HCT116 (cell line): Measurements from ENCODE around the gene FOS. TPM values are rescaled to one million over a fixed set of nuclear protein-coding genes. Genes with fewer than 3 reads are reported as not detected.

Source experiments
- ATAC-seq: fragments of 200-7000 bp; cut with Tn5 transposase; 2 replicates; pipeline ENCODE4 v1.9.1; 2020; ENCODE audit warnings: mild to moderate bottlenecking, moderate library complexity
- BruUV-seq: library from RNA; stranded (reverse); fragments of 400-500 nt; replicated peaks from 2 replicates; lab custom pipeline; 2021; lab: Mats Ljungman, UMichigan
- CTCF ChIA-PET: fragments of 300-600 bp; sonication (Branson Sonifier 250); formaldehyde crosslinking; loops from one replicate; lab custom pipeline; 2021; ENCODE audit warnings: antibody characterized with exemption; lab: Charles Lee
- POLR2A ChIA-PET: fragments of 300-600, 350-600 bp; sonication (Branson Sonifier 250); formaldehyde crosslinking; loops from one replicate; lab custom pipeline; 2021; ENCODE audit warnings: antibody characterized with exemption; lab: Charles Lee
- RAD21 ChIA-PET, 2 experiments: fragments of 300-600 bp; sonication (Branson Sonifier 250); formaldehyde crosslinking; loops; one replicate each; lab custom pipeline; 2023; ENCODE audit warnings: low total read pairs in 2 of 2; ENCODE audit not compliant: uncharacterized antibody in 2 of 2, unreplicated experiment in 2 of 2, low non-redundant PET in 1 of 2; lab: Charles Lee
- DNase-seq: peaks from one replicate; pipeline ENCODE4 v3.0.0-alpha.2; 2010; ENCODE audit warnings: low read depth, low spot score
- H2AFZ ChIP-seq: fragments of 200-600 bp; shearing (Covaris generic), sonication (generic); 2 replicates; pipeline ENCODE4 v1.6.1; 2017; ENCODE audit warnings: low read depth, mixed run types, mixed read lengths, antibody characterized with exemption, low read length; ENCODE audit not compliant: poor library complexity, severe bottlenecking
- H3K27ac ChIP-seq: 2 replicates; pipeline ENCODE4 v1.5.1; 2012; ENCODE audit warnings: low read depth, low read length
- H3K27me3 ChIP-seq: fragments of 200-600 bp; sonication (generic); 2 replicates; pipeline ENCODE4 v1.6.1; 2016; ENCODE audit warnings: mixed run types, low read length, mixed read lengths; ENCODE audit not compliant: insufficient read depth
- H3K36me3 ChIP-seq, 2 experiments: fragments of 200-500 bp in 1 of 2; fragments of 200-600 bp in 1 of 2; sonication (Bioruptor generic) in 1 of 2; sonication (generic) in 1 of 2; 2 replicates each; pipeline versions ENCODE4 v1.5.1 to v1.6.1; 2014 to 2016; ENCODE audit warnings: low read length in 2 of 2, inconsistent platforms in 1 of 2, mixed read lengths in 1 of 2, mixed run types in 1 of 2; ENCODE audit not compliant: insufficient read depth in 2 of 2, control insufficient read depth in 1 of 2
- H3K4me1 ChIP-seq, 2 experiments: fragments of 200-600 bp in 1 of 2; sonication (generic) in 1 of 2; 2 replicates each; pipeline versions ENCODE4 v1.5.1 to v1.6.1; 2012 to 2017; ENCODE audit warnings: low read length in 2 of 2, inconsistent platforms in 1 of 2, mild to moderate bottlenecking in 1 of 2, mixed read lengths in 1 of 2, mixed run types in 1 of 2, moderate library complexity in 1 of 2; ENCODE audit not compliant: insufficient read depth in 2 of 2, control insufficient read depth in 1 of 2
- H3K4me2 ChIP-seq: fragments of 200-600 bp; sonication (generic); 2 replicates; pipeline ENCODE4 v1.6.1; 2017; ENCODE audit warnings: mixed run types, low read length, mixed read lengths
- H3K4me3 ChIP-seq, 2 experiments: fragments of 200-600 bp in 1 of 2; sonication (generic) in 1 of 2; replicated peaks in 1 of 2; 2 replicates each; pipeline ENCODE4 v1.5.1; 2011 to 2016; ENCODE audit warnings: low read length in 2 of 2, control low read depth in 1 of 2, low read depth in 1 of 2, mild to moderate bottlenecking in 1 of 2, mixed read lengths in 1 of 2, mixed run types in 1 of 2
- H3K79me2 ChIP-seq: fragments of 200-600 bp; sonication (generic); 2 replicates; pipeline ENCODE4 v1.6.1; 2017; ENCODE audit warnings: mild to moderate bottlenecking, mixed run types, low read length, moderate library complexity, mixed read lengths; ENCODE audit not compliant: insufficient read depth
- H3K9ac ChIP-seq: fragments of 200-600 bp; sonication (generic); 2 replicates; pipeline ENCODE4 v1.6.1; 2016; ENCODE audit warnings: low read length, mixed read lengths
- H3K9me2 ChIP-seq: fragments of 200-600 bp; sonication (generic), shearing (Covaris generic); 2 replicates; pipeline ENCODE4 v1.6.1; 2017; ENCODE audit warnings: mixed run types, mild to moderate bottlenecking, moderate library complexity; ENCODE audit not compliant: insufficient read depth
- H3K9me3 ChIP-seq, 2 experiments: fragments of 200-500 bp in 1 of 2; fragments of 200-600 bp in 1 of 2; sonication (Bioruptor generic) in 1 of 2; sonication (generic) in 1 of 2; 2 replicates each; pipeline ENCODE4 v1.6.1; 2014 to 2017; ENCODE audit warnings: low read length in 2 of 2, mixed read lengths in 2 of 2, inconsistent platforms in 1 of 2, low read depth in 1 of 2, mild to moderate bottlenecking in 1 of 2, mixed run types in 1 of 2, moderate library complexity in 1 of 2; ENCODE audit not compliant: control insufficient read depth in 1 of 2, insufficient read depth in 1 of 2
- H4K20me1 ChIP-seq: fragments of 200-600 bp; sonication (generic), shearing (Covaris generic); 2 replicates; pipeline ENCODE4 v1.6.1; 2017; ENCODE audit warnings: mixed run types, mild to moderate bottlenecking, moderate library complexity; ENCODE audit not compliant: insufficient read depth
- ELF1 ChIP-seq: IDR thresholded peaks from 2 replicates; pipeline ENCODE4 v1.6.1; 2012; ENCODE audit warnings: low read depth, borderline replicate concordance
- FOSL1 ChIP-seq: IDR thresholded peaks from 2 replicates; pipeline ENCODE4 v1.6.1; 2012; ENCODE audit warnings: low read depth
- JUND ChIP-seq: IDR thresholded peaks from 2 replicates; pipeline ENCODE4 v1.6.1; 2012
- POLR2A ChIP-seq: IDR thresholded peaks from 2 replicates; pipeline ENCODE4 v1.7.0; 2011; ENCODE audit warnings: borderline replicate concordance; ENCODE audit not compliant: insufficient read depth, insufficient read length; ENCODE audit errors: extremely low read depth
- SP1 ChIP-seq: IDR thresholded peaks from 2 replicates; pipeline ENCODE4 v1.6.1; 2012; ENCODE audit warnings: low read depth
- intact Hi-C: fragments of 100-400 bp; cut with micrococcal nuclease; formaldehyde crosslinking; loops from 2 replicates; pipeline ENCODE4 v1.10.0; 2022
- total RNA-seq: library from RNA; stranded (reverse); gene quantifications from one replicate; pipeline ENCODE4 v1.2.1, GENCODE V29; 2021; ENCODE audit not compliant: unreplicated experiment
- TF ChIP-seq, protein P1 (sequence below): IDR thresholded peaks from 2 replicates; pipeline ENCODE4 v1.6.1; 2012
- TF ChIP-seq, protein P2 (sequence below): IDR thresholded peaks from 2 replicates; pipeline ENCODE4 v1.6.1; 2011; ENCODE audit warnings: mild to moderate bottlenecking, low read length, moderate library complexity; ENCODE audit not compliant: insufficient replicate concordance; ENCODE audit errors: extremely low read depth

The FOS gene
- total RNA-seq, 1 experiment from 2014 or later = 50.4 TPM

DNA sequence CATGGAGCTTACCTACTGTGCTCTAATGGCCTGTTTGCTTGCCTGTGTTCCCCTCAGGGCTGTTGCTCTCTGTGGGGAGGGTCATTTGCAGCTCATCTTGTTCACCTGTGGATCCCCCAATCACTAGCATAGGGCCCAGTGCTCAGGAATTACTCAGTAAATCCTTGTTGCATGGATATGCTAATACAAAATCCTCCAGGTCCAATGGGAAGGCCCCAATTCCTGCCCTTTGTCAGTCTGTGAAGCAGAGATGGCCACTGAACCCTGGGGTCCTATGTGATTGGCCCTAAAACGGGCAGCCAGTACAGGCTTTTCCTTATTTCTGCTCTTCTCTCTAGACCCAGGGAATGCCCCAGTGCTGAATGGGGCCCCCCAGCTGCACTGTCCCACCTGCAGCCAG is 44.1 kb downstream of the FOS start (continued):
- TF ChIP-seq, protein P1, sequence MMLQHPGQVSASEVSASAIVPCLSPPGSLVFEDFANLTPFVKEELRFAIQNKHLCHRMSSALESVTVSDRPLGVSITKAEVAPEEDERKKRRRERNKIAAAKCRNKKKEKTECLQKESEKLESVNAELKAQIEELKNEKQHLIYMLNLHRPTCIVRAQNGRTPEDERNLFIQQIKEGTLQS = no peak

DNA sequence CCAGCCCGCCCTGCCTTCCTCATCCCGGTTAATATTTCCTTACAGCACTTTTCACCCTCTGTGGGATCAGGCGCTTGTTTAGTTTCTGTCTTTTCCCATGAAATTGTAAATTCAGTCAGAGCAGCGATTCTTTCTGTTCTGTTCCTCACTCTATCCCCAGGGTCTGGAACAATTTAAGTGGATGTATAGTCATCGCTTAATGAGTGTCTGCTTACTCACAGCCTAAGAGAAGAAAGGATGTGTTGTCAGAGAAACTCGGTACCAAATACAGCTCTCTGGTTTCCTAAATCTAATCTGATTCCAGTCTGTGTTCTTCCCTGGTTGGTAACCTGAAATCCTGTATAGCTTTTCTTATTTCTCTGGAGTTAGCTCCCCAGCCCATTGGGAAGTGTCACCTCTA is 44.9 kb downstream of the FOS start:
- TF ChIP-seq POLR2A (no peak), JUND (no peak), FOSL1 (no peak), ELF1 (no peak), SP1 (no peak)
- TF ChIP-seq, protein P2, sequence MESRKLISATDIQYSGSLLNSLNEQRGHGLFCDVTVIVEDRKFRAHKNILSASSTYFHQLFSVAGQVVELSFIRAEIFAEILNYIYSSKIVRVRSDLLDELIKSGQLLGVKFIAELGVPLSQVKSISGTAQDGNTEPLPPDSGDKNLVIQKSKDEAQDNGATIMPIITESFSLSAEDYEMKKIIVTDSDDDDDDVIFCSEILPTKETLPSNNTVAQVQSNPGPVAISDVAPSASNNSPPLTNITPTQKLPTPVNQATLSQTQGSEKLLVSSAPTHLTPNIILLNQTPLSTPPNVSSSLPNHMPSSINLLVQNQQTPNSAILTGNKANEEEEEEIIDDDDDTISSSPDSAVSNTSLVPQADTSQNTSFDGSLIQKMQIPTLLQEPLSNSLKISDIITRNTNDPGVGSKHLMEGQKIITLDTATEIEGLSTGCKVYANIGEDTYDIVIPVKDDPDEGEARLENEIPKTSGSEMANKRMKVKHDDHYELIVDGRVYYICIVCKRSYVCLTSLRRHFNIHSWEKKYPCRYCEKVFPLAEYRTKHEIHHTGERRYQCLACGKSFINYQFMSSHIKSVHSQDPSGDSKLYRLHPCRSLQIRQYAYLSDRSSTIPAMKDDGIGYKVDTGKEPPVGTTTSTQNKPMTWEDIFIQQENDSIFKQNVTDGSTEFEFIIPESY = no peak
- Histone ChIP-seq H3K27ac (no peak overlapping the region), H3K9ac (no peak overlapping the region), H3K36me3 (no peaks in the 10 kb centered on the region), H3K9me2 (no peaks in the 10 kb centered on the region), H2AFZ (no peak overlapping the region), H3K4me3 (no peak overlapping the region), H3K79me2 (no peaks in the 10 kb centered on the region), H3K4me2 (no peak overlapping the region), H4K20me1 (no peaks in the 10 kb centered on the region), H3K4me1 (no peaks in the 10 kb centered on the region), H3K27me3 (no peaks in the 10 kb centered on the region), H3K9me3 (no peaks in the 10 kb centered on the region)
- ChIA-PET POLR2A (interaction anchor here (0.7 kb wide), 1 partner anchor 1015 kb away, joined by 3 read pairs; no protein-coding TSS in a partner anchor), CTCF (no interaction called here), RAD21 (no interaction called here)
- ATAC-seq = no peak
- DNase-seq = no peak
- intact Hi-C loops = no loop called here
- no TSS peak for BruUV-seq
